Caco-2 (cell line): ENCODE measurements around the gene PTGES2. TPM values are rescaled to one million over a fixed set of nuclear protein-coding genes. Genes with fewer than 3 reads are reported as not detected.

Source experiments
- BruUV-seq: library from RNA; stranded (reverse); fragments of 400-500 nt; replicated peaks from 2 replicates; lab custom pipeline; 2021; lab: Mats Ljungman, UMichigan
- CTCF ChIA-PET: fragments of 300-600 bp; sonication (Branson Sonifier 250); formaldehyde crosslinking; loops from one replicate; lab custom pipeline; 2022; ENCODE audit warnings: antibody characterized with exemption; lab: Charles Lee
- POLR2A ChIA-PET: fragments of 300-600 bp; sonication (Branson Sonifier 250); formaldehyde crosslinking; loops from one replicate; lab custom pipeline; 2022; ENCODE audit warnings: antibody characterized with exemption; lab: Charles Lee
- DNase-seq, 2 experiments: peaks; one replicate each; pipeline versions ENCODE4 v3.0.0 to v3.0.0-alpha.2; 2020 to 2022
- H3K27me3 ChIP-seq: replicated peaks from 2 replicates; pipeline ENCODE4 v1.6.0; 2011; ENCODE audit warnings: low read length; ENCODE audit not compliant: control insufficient read depth, insufficient read depth
- H3K36me3 ChIP-seq: 2 replicates; pipeline ENCODE4 v1.5.1; 2011; ENCODE audit warnings: low read length; ENCODE audit not compliant: control insufficient read depth, insufficient read depth
- H3K4me1 ChIP-seq: fragments of 250-450 bp; sonication (Bioruptor Pico); 2 replicates; pipeline ENCODE4 v1.5.1; 2020; ENCODE audit warnings: mild to moderate bottlenecking
- H3K4me3 ChIP-seq: 2 replicates; pipeline ENCODE4 v1.5.1; 2011; ENCODE audit warnings: low read depth, mild to moderate bottlenecking, control low read depth, low read length
- H3K9me3 ChIP-seq: fragments of 250-450 bp; sonication (Bioruptor Pico); 2 replicates; pipeline ENCODE4 v1.5.1; 2020; ENCODE audit warnings: mild to moderate bottlenecking, moderate library complexity
- H3K27ac Mint-ChIP-seq: one replicate; pipeline ENCODE4 v1.8.0; 2022; ENCODE audit warnings: mixed read lengths; ENCODE audit not compliant: unreplicated experiment
- H3K27me3 Mint-ChIP-seq: one replicate; pipeline ENCODE4 v1.8.0; 2022; ENCODE audit warnings: mixed read lengths; ENCODE audit not compliant: insufficient read depth, unreplicated experiment
- H3K36me3 Mint-ChIP-seq: one replicate; pipeline ENCODE4 v1.8.0; 2022; ENCODE audit warnings: mild to moderate bottlenecking, mixed read lengths; ENCODE audit not compliant: insufficient read depth, unreplicated experiment
- H3K4me1 Mint-ChIP-seq: one replicate; pipeline ENCODE4 v1.8.0; 2022; ENCODE audit warnings: low read depth, mixed read lengths; ENCODE audit not compliant: unreplicated experiment
- H3K4me3 Mint-ChIP-seq: one replicate; pipeline ENCODE4 v1.8.0; 2022; ENCODE audit warnings: mild to moderate bottlenecking, moderate library complexity, mixed read lengths; ENCODE audit not compliant: unreplicated experiment
- H3K9me3 Mint-ChIP-seq: one replicate; pipeline ENCODE4 v1.8.0; 2022; ENCODE audit warnings: mixed read lengths; ENCODE audit not compliant: unreplicated experiment
- intact Hi-C: fragments of 100-400 bp; cut with micrococcal nuclease; formaldehyde crosslinking; loops from one replicate; pipeline ENCODE4 v1.10.0; 2022; ENCODE audit not compliant: unreplicated experiment
- total RNA-seq: library from RNA; stranded (reverse); gene quantifications from 2 replicates; pipeline ENCODE4 v1.2.3, GENCODE V29; 2022
- TF ChIP-seq, protein P1 (sequence below), 2 experiments: fragments of 200-600 bp in 1 of 2; IDR thresholded peaks; 1 replicate in 1 of 2; 2 replicates in 1 of 2; pipeline versions ENCODE4 v1.5.1 to v1.8.0; 2011 to 2022; ENCODE audit warnings: antibody characterized with exemption in 1 of 2, control low read depth in 1 of 2, inconsistent platforms in 1 of 2, low read depth in 1 of 2, low read length in 1 of 2, mild to moderate bottlenecking in 1 of 2, moderate library complexity in 1 of 2; ENCODE audit not compliant: insufficient read depth in 1 of 2, severe bottlenecking in 1 of 2, unreplicated experiment in 1 of 2

PTGES2 gene
- total RNA-seq, 1 experiment from 2014 or later = 123 TPM

DNA sequence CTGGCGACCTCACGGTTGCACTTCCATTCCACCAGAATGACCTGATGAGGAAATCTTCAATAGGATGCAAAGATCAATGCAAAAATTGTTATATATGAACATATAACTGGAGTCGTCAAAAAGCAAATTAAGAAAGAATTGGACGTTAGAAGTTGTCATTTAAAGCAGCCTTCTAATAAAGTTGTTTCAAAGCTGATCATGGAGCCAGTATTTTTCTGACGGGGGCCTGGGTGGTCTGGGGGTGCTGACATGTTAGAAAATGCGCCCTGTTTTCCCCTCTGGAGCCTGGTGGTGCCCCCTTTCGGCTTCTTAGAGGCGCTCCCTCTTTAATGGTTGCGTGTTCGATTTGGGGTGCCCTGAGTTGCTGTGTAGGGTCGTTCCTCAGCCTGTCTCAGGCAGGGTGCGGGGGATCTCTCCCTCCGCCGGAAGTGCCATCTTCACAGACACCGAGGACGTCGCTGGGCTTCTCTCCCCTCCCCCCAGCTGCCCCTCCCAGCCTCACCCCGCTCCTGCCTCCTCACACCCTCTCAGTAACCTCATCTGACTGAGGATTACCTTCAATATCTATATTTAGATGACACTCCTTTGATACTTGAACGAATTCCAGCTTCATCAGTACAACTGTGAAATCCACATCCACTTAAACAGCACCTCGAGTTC is 18.3 kb downstream of the PTGES2 start:
- BruUV-seq = no TSS peak
- Mint-ChIP-seq H3K9me3 (no peaks in the 10 kb centered on the region), H3K4me1 (peaks cover 18% of the 10 kb centered on the region), H3K36me3 (peaks cover 93% of the 10 kb centered on the region), H3K27me3 (no peaks in the 10 kb centered on the region), H3K4me3 (no peak overlapping the region), H3K27ac (peak overlapping the region; percentile 34)
- peaks cover 5% of the 10 kb centered on the region for H3K36me3 ChIP-seq
- peaks cover 15% of the 10 kb centered on the region for H3K4me1 ChIP-seq
- POLR2A ChIA-PET = no interaction called here
- H3K9me3 ChIP-seq = no peaks in the 10 kb centered on the region; the same call in 1 of the 2 replicates
- no peak for DNase-seq
- CTCF ChIA-PET = no interaction called here
- TF ChIP-seq, protein P1, sequence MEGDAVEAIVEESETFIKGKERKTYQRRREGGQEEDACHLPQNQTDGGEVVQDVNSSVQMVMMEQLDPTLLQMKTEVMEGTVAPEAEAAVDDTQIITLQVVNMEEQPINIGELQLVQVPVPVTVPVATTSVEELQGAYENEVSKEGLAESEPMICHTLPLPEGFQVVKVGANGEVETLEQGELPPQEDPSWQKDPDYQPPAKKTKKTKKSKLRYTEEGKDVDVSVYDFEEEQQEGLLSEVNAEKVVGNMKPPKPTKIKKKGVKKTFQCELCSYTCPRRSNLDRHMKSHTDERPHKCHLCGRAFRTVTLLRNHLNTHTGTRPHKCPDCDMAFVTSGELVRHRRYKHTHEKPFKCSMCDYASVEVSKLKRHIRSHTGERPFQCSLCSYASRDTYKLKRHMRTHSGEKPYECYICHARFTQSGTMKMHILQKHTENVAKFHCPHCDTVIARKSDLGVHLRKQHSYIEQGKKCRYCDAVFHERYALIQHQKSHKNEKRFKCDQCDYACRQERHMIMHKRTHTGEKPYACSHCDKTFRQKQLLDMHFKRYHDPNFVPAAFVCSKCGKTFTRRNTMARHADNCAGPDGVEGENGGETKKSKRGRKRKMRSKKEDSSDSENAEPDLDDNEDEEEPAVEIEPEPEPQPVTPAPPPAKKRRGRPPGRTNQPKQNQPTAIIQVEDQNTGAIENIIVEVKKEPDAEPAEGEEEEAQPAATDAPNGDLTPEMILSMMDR (IDR thresholded peaks at IDR 0.05; ENCODE audit: insufficient read depth in 1 of 2, low read depth in 1 of 2, low read length in 1 of 2, severe bottlenecking in 1 of 2, unreplicated experiment in 1 of 2) = no peak
- no peaks in the 10 kb centered on the region for H3K27me3 ChIP-seq
- intact Hi-C loops = no loop called here
- no peak overlapping the region for H3K4me3 ChIP-seq

DNA sequence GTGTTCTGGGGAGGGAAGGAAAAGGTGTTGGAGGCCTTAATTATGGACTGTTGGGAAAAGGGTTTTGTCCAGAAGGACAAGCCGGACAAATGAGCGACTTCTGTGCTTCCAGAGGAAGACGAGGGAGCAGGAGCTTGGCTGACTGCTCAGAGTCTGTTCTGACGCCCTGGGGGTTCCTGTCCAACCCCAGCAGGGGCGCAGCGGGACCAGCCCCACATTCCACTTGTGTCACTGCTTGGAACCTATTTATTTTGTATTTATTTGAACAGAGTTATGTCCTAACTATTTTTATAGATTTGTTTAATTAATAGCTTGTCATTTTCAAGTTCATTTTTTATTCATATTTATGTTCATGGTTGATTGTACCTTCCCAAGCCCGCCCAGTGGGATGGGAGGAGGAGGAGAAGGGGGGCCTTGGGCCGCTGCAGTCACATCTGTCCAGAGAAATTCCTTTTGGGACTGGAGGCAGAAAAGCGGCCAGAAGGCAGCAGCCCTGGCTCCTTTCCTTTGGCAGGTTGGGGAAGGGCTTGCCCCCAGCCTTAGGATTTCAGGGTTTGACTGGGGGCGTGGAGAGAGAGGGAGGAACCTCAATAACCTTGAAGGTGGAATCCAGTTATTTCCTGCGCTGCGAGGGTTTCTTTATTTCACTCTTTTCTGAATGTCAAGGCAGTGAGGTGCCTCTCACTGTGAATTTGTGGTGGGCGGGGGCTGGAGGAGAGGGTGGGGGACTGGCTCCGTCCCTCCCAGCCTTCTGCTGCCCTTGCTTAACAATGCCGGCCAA is 19.1 kb downstream of the PTGES2 start:
- H3K4me1 Mint-ChIP-seq = peaks cover 21% of the 10 kb centered on the region
- no peaks in the 10 kb centered on the region for H3K9me3 Mint-ChIP-seq
- H3K27ac Mint-ChIP-seq = peak overlapping the region; percentile 58
- H3K9me3 ChIP-seq = no peaks in the 10 kb centered on the region; the same call in 1 of the 2 replicates
- peak in 1 of 2 experiments; percentile 33 for DNase-seq
- no TSS peak for BruUV-seq
- H3K4me1 ChIP-seq = peaks cover 16% of the 10 kb centered on the region
- H3K36me3 Mint-ChIP-seq = peaks cover 95% of the 10 kb centered on the region
- H3K4me3 Mint-ChIP-seq = no peak overlapping the region
- H3K4me3 ChIP-seq = no peak overlapping the region
- H3K27me3 ChIP-seq = no peaks in the 10 kb centered on the region
- TF ChIP-seq, protein P1 (IDR thresholded peaks at IDR 0.05; ENCODE audit: insufficient read depth in 1 of 2, low read depth in 1 of 2, low read length in 1 of 2, severe bottlenecking in 1 of 2, unreplicated experiment in 1 of 2) = no peak
- intact Hi-C loops = no loop called here
- H3K36me3 ChIP-seq = peaks cover 6% of the 10 kb centered on the region
- CTCF ChIA-PET = no interaction called here
- POLR2A ChIA-PET = no interaction called here
- H3K27me3 Mint-ChIP-seq = no peaks in the 10 kb centered on the region

DNA sequence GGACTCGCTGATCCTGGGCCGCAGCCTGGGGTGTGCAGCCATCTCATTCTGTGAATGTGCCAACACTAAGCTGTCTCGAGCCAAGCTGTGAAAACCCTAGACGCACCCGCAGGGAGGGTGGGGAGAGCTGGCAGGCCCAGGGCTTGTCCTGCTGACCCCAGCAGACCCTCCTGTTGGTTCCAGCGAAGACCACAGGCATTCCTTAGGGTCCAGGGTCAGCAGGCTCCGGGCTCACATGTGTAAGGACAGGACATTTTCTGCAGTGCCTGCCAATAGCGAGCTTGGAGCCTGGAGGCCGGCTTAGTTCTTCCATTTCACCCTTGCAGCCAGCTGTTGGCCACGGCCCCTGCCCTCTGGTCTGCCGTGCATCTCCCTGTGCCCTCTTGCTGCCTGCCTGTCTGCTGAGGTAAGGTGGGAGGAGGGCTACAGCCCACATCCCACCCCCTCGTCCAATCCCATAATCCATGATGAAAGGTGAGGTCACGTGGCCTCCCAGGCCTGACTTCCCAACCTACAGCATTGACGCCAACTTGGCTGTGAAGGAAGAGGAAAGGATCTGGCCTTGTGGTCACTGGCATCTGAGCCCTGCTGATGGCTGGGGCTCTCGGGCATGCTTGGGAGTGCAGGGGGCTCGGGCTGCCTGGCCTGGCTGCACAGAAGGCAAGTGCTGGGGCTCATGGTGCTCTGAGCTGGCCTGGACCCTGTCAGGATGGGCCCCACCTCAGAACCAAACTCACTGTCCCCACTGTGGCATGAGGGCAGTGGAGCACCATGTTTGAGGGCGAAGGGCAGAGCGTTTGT is 19.9 kb downstream of the PTGES2 start:
- POLR2A ChIA-PET = interaction anchor here (0.6 kb wide), 1 partner anchor 238 kb away, joined by 3 read pairs; no protein-coding TSS in a partner anchor
- intact Hi-C loops = no loop called here
- no peaks in the 10 kb centered on the region for H3K27me3 Mint-ChIP-seq
- H3K36me3 Mint-ChIP-seq = peaks cover 95% of the 10 kb centered on the region
- Histone ChIP-seq H3K9me3 (no peaks in the 10 kb centered on the region), H3K36me3 (peaks cover 6% of the 10 kb centered on the region), H3K27me3 (no peaks in the 10 kb centered on the region), H3K4me1 (peaks cover 16% of the 10 kb centered on the region), H3K4me3 (no peak overlapping the region)
- CTCF ChIA-PET = no interaction called here
- peaks cover 18% of the 10 kb centered on the region for H3K4me1 Mint-ChIP-seq
- H3K9me3 Mint-ChIP-seq = no peaks in the 10 kb centered on the region
- peak overlapping the region; percentile 58 for H3K27ac Mint-ChIP-seq
- peak in 1 of 2 experiments; percentile 31 for DNase-seq
- peak overlapping the region; percentile 20 for H3K4me3 Mint-ChIP-seq
- BruUV-seq = no TSS peak
- TF ChIP-seq, protein P1 (IDR thresholded peaks at IDR 0.05; ENCODE audit: insufficient read depth in 1 of 2, low read depth in 1 of 2, low read length in 1 of 2, severe bottlenecking in 1 of 2, unreplicated experiment in 1 of 2) = no peak
